ENCODE data around the gene NAA80. TPM values are rescaled to one million over a fixed set of nuclear protein-coding genes. Genes with fewer than 3 reads are reported as not detected.

Gene NAA80
- total RNA-seq, 1 experiment from 2014 or later, result 6.0 TPM

DNA sequence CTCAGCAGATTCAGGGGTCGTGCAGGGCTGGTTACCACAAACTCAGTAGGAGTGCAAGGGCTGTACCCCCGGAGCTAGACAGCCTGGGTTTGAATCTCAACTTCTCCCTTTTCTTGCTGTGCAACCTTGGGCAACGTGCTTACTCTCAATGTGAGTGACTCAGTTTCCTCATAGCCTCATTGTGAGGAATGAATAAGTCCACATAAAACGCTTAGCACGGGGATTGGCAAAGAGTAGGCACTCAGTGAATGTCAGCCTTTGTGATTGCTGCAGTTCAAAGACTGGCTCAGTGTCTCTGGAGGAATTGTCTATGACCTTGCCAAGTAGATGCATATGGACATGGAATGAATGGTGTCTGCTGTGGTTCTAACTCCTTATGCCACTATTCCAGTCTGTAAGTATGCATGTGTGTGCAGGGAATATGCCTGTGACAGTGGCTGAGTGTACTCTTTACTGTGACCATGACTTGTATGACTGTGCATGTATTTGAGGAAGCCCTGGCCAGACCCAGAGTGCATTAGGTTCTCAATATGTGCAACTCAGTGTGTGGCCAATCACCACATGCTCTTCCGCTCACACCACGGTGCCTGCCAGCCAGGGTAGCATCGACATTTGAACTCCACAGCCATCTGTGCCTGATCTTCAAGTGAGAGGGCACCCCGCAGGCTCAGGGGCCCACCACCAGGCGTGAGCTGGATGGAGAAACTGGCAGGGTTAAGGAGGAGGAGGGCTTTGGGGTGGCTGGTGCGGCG, 900 bp upstream of the NAA80 start:
- no peak overlapping the region for H4K8ac ChIP-seq (replicated peaks; ENCODE audit: insufficient read length, low read depth, low read length)
- peaks cover 0 to 8% (median 1%) of the 10 kb centered on the region in 3 experiments; a peak in 1 of 7 replicates for H3K36me3 Mint-ChIP-seq (ENCODE audit: insufficient read depth in 1 of 3, low read depth in 3 of 3)
- no peak overlapping the region for H2BK20ac ChIP-seq (ENCODE audit: low read depth, low read length, poor library complexity, severe bottlenecking)
- peak overlapping the region; percentile 21 for H3K27ac ChIP-seq (ENCODE audit: insufficient read length, low read depth, low read length)
- H4K91ac ChIP-seq (ENCODE audit: insufficient read length, low read depth, low read length), result no peak overlapping the region
- no peaks in the 10 kb centered on the region for H3K27me3 Mint-ChIP-seq (ENCODE audit: low read depth)
- no peak overlapping the region for H2BK120ac ChIP-seq (ENCODE audit: low read depth, low read length, poor library complexity, severe bottlenecking)
- H3K27me3 ChIP-seq (ENCODE audit: insufficient read depth, low read length), result no peaks in the 10 kb centered on the region
- peak overlapping the region; percentile 3 for H2BK12ac ChIP-seq (ENCODE audit: insufficient read length, low read depth, low read length)
- peak overlapping the region; percentile 45 for H3K4me2 ChIP-seq (ENCODE audit: insufficient read depth, insufficient read length, low read length)
- no peak overlapping the region for H4K5ac ChIP-seq (ENCODE audit: insufficient read length, low read depth, low read length)
- peaks cover 25 to 27% of the 10 kb centered on the region in 2 experiments for H3K4me1 Mint-ChIP-seq
- H2BK5ac ChIP-seq (ENCODE audit: insufficient read length, low read length), result no peak overlapping the region
- no peak overlapping the region for H3T11ph ChIP-seq (ENCODE audit: low read length)
- no peaks in the 10 kb centered on the region for H3K79me2 ChIP-seq (ENCODE audit: insufficient read depth, low read length)
- no peak overlapping the region for H2AFZ ChIP-seq (ENCODE audit: low read length)
- no peak for DNase-seq
- peaks cover 6% of the 10 kb centered on the region for H3K23me2 ChIP-seq (ENCODE audit: insufficient read length, low read depth, low read length, poor library complexity, severe bottlenecking)
- peak overlapping the region in 2 of 3 experiments; percentile 20 to 96; a peak in 2 of 7 replicates for H3K27ac Mint-ChIP-seq
- no peak overlapping the region for H3K4ac ChIP-seq (ENCODE audit: low read depth, low read length)
- H3K4me3 Mint-ChIP-seq, result peak overlapping the region; percentile 87 to 99
- H3K9me3 ChIP-seq (ENCODE audit: control insufficient read depth, low read depth, low read length), result no peaks in the 10 kb centered on the region
- H4K20me1 ChIP-seq (ENCODE audit: control insufficient read depth, insufficient read depth, insufficient read length), result no peaks in the 10 kb centered on the region
- H3K9ac ChIP-seq (ENCODE audit: extremely low read depth, insufficient read length, low read length), result peak overlapping the region; percentile 17
- H3K18ac ChIP-seq (ENCODE audit: insufficient read length, low read depth, low read length), result no peak overlapping the region
- no peaks in the 10 kb centered on the region for H3K79me1 ChIP-seq (ENCODE audit: insufficient read depth, low read depth, low read length, poor library complexity, severe bottlenecking)
- no peak overlapping the region for H2BK15ac ChIP-seq (ENCODE audit: low read depth, low read length)
- no peak overlapping the region for H2AK5ac ChIP-seq (ENCODE audit: insufficient read length, low read length)
- H3K9me3 Mint-ChIP-seq, result peaks cover 0 to 6% of the 10 kb centered on the region in 2 experiments; a peak in 4 of 5 replicates
- no peak overlapping the region for H3K23ac ChIP-seq (ENCODE audit: insufficient read length, low read depth, low read length)
- TF ChIP-seq, protein P1, sequence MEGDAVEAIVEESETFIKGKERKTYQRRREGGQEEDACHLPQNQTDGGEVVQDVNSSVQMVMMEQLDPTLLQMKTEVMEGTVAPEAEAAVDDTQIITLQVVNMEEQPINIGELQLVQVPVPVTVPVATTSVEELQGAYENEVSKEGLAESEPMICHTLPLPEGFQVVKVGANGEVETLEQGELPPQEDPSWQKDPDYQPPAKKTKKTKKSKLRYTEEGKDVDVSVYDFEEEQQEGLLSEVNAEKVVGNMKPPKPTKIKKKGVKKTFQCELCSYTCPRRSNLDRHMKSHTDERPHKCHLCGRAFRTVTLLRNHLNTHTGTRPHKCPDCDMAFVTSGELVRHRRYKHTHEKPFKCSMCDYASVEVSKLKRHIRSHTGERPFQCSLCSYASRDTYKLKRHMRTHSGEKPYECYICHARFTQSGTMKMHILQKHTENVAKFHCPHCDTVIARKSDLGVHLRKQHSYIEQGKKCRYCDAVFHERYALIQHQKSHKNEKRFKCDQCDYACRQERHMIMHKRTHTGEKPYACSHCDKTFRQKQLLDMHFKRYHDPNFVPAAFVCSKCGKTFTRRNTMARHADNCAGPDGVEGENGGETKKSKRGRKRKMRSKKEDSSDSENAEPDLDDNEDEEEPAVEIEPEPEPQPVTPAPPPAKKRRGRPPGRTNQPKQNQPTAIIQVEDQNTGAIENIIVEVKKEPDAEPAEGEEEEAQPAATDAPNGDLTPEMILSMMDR (conservative IDR thresholded peaks at IDR 0.05), result no peak
- no peak overlapping the region for H3K14ac ChIP-seq (ENCODE audit: insufficient read depth, low read length)
- no CpG with 5 or more reads among the region's 12 CpGs for WGBS (ENCODE audit: extremely low coverage, insufficient read length, low lambda C conversion rate)
- H3K4me1 ChIP-seq (ENCODE audit: insufficient read depth, low read length), result no peaks in the 10 kb centered on the region
- H3K56ac ChIP-seq (ENCODE audit: insufficient read length, low read depth, low read length), result no peak overlapping the region

Data from H9 (cell line).